Measurements from ENCODE around the gene BBC3.
"Not testable (repeated sequence)": the region's sequence is repeated elsewhere in the genome, so short reads cannot be mapped to it uniquely, and the experiment has no call there.

The BBC3 gene

GRCh38 chr19:47257411-47258169 is 26.6 kb upstream of the BBC3 start:
- DNase-seq: no peak

DNA sequence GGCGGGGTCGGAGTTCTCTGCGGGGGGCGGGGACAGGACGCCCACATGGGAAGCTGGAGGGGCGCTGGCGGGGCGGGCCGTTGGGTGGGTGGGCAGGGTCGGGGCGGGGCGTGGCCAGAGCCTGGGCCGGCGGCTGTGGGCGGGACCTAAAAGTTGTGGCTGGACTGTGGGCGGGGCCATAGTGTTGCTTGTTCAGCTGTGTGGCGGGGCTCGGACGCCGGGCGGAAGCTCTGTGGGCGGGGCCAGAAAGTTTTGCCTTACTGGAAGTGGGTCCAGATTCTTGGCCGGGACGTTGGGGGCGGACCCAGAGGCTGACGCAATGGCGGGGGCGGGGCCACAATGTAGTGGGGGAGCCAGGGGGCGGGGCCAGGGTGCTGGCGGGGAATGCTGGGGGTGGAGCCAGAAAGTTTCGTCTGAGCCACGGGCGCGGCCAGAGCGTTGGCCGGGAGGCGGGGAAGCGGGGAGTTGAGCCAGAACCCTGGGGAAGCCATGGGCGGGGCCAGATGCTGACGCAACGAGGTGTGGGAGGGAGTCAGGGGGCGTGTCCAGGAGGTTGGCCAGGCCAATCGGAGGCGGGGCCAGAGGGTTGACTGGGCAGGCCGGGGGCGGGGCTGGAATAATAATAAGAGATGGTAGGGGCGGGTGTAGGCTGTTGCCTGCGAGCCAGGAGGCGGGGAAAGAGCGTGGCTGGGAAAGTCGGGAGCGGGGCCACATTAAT is 25.9 kb upstream of the BBC3 start:
- peak; percentile 100 for DNase-seq

- peak; percentile 98 for DNase-seq
These were observed 25.1 kb upstream of the BBC3 start, which contains the start of gene CCDC9 for GRCh38 chr19:47255879-47256692. Gene CCDC9, plus strand, starts transcription at chr19:47256525. Its CDS starts 1,876 bp downstream, at chr19:47258401.

DNA sequence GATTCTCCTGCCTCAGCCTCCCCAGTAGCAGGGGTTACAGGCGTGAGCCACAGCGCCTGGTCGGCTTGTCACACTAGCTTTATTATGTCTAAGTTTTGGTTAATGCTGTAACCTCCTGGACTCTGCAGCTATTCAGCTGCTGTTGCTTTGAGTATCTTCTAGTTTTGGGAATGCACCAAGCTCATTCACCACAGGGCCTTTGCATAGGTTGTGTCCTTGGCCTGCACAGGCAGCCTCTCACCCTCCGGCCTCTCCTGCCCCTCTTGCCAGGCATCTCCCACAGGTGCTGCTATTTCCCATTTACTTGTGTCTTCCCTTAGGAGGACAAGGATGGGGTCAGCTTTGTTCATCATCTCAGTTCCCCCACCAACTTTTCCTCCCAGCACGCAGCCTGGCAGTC is 23.0 kb upstream of the BBC3 start:
- no peak for DNase-seq

- DNase-seq: no peak
These were observed 22.5 kb upstream of the BBC3 start for GRCh38 chr19:47253467-47253881.

- not testable (repeated sequence) for DNase-seq
These were observed 22.0 kb upstream of the BBC3 start for GRCh38 chr19:47253016-47253415.

DNA sequence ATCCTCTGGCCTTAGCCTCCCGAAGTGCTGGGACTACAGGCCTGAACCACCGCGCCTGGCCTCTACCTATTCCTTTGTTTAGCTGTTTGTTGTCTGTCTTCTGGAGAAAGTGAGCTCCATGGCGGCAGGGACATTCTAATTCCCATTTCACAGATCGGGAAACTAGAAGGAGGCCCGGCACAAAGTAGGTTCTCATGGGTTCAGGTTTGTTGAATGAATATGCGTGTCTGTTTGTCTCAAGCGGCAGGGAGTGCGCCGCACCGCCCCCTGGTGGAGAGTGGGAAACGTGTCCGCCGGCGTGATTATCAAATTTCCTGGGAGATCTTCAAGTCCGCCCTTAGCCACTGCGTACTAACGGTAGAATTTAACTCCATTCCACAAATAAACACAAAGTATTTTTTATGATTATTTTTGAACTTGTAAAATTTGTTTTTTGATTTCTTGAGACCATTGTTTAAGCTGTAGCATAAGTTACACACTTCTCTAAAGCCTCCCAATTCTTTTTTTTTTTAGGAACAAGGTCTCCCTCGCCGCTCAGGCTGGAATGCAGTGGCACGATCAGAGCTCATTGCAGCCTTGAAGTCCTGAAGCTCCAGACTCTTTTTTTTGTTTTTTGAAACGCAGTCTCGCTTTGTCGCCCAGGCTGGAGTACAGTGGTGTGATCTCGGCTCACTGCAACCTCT is 16.4 kb upstream of the BBC3 start:
- DNase-seq: peak; percentile 87

- peak; percentile 95 for DNase-seq
These were observed 13.0 kb upstream of the BBC3 start for GRCh38 chr19:47243776-47244547.

- no peak for DNase-seq
These were observed 12.4 kb upstream of the BBC3 start for GRCh38 chr19:47243364-47243775.

DNA sequence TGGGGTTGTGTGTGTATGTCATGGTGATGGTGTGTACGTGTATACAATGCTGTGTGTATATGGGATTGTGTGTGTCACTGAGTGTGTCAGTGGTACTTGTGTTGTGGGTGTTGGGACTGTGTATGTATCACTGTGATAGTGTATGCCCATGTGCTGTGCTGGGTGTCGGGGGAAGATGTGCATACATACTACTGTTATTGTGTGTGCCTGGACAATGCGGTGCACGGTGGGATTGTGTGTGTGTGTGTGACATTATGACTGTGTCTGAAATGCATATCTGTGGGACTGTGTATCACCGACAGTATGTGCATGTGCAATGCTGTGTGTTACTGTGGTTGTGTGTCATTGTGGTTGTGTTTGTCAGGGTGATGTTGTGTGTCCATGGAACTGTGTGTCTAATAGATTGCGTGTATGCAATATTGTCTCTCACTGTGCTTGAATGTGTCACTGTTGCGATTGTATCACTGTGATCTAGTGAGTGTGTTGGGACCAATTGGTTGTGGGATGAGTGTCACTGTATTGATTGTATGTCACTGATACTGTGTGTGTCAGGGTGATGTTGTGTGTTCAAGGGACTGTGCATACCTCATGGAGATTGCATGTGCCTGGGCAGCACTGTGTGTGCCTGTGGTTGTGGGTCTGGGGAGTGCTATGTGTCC is 11.0 kb upstream of the BBC3 start:
- DNase-seq: no peak

- DNase-seq: peak; percentile 71
These were observed 10.3 kb upstream of the BBC3 start for GRCh38 chr19:47240996-47241918.

- no peak for DNase-seq
These were observed 9.6 kb upstream of the BBC3 start for GRCh38 chr19:47240556-47240955.

DNA sequence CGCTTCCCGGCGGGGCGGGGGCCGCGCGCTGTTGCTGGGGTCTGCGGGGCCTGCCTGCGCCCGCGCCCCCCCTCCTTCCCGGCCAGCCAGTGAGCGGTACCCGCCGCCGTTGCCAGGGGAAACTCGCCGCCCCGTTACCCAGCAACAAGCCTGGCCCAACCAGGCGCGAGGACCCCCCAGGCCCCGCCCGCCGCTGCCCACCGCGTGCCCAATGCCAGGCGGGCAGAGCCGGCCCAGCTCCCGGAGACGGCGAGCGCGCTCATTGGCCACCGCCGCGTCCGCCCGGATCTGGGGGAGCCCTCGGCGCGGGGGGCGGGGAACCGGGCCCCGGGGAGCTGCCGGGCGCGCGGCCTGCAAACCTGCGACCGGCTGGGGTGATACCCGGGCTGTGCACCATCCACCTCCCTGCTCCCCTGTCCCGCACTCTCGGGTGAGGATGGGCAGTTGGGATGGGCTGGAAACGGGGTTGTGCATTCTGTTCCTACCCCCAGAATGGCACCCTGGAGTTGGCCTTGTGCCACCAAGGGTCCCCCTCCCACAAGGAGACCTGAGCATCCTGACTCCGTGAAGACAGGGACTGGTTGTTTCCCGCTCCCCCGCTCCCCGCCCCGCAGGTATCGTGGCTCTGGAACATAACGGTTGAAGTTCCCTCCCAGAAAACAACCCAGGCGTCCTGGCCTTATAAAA is 8.8 kb upstream of the BBC3 start:
- DNase-seq: peak; percentile 82

- DNase-seq: peak; percentile 34
These were observed 8.2 kb upstream of the BBC3 start for GRCh38 chr19:47239152-47239551.

DNA sequence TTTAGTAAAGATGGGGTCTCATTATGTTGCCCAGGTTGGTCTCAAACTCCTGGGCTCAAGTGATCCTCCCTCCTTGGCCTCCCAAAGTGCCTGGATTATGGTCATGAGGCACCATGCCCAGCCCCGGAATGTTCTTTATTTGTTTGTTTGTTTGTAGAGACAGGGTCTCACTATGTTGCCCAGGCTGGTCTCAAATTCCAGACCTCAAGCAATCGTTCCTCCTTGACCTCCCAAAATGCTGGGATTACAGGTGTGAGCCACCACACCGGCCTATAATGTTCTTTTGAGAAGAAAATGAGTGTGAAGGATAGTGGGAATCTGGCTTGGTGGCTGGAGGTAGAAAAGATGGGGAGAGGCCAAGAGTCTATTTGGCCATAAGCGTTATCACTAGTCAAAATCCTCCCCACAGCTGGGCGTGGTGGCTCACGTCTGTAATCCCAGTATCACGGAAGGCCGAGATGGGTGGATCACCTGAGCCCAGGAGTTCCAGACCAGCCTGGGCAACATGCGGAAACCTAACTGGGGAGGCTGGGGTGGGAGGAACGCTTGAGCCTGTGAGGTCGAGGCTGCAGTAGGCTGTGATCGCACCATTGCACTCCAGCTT is 5.2 kb upstream of the BBC3 start:
- DNase-seq: no peak

DNA sequence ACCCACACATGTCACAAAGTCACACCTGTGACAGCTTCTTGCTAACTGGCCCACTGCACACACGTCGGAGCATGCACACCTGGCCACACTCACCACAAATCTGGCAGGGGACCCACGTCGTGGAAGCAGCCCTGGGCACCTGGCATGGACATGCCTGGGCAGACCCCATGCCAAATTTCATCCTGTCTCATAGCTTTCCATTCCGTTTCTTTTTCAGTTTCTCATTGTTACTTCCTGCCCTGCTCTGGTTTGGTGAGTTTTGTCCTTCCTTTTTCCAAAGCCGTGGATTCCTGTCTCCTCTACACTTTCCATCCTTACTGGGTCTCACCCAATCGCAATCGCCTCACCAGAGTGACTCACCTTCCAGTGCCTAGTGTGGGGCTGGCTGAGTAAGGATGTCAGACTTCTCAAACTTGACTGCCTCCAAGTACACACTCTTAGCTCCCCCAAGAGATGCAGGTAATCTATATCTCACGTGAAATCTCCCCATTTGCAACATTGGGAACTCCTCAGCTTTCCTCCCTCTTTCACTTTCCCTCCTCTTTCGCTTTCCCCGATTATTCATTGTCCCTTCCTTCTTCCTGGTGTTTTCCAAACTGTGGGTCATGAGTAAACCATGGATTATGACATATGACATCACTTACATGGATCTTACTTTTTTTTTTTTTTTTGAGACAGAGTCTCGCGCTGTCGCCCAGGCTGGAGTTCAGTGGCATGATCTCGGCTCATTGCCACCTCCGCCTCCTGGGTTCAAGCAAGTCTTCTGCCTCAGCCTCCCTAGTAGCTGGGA is 1.6 kb upstream of the BBC3 start:
- no peak for DNase-seq

- DNase-seq: peak; percentile 91
These were observed 436 bp upstream of the BBC3 start for GRCh38 chr19:47231215-47232054.
